Keratinocyte (primary cell): ENCODE data around the gene CLEC3B. TPM values are rescaled to one million over a fixed set of nuclear protein-coding genes. Genes with fewer than 3 reads are reported as not detected.

Source experiments
- DNase-seq: peaks from one replicate; pipeline ENCODE4 v3.0.0-alpha.2; 2011; ENCODE audit warnings: low read depth, missing footprints, low spot score
- FAIRE-seq: peaks from 2 replicates; lab custom pipeline; 2011; peaks lifted over from hg19 to GRCh38; lab: Jason Lieb, UNC
- H2AFZ ChIP-seq: 2 replicates; pipeline ENCODE4 v1.6.0; 2012; ENCODE audit warnings: low read length, control low read depth, inconsistent platforms; ENCODE audit not compliant: control insufficient read depth
- H3K27ac ChIP-seq: 2 replicates; pipeline ENCODE4 v1.5.1; 2011; ENCODE audit warnings: low read length; ENCODE audit not compliant: control insufficient read depth, insufficient read depth
- H3K27me3 ChIP-seq: 3 replicates; pipeline ENCODE4 v1.6.0; 2011; ENCODE audit warnings: low read length; ENCODE audit not compliant: control insufficient read depth, insufficient read depth; ENCODE audit errors: extremely low read depth
- H3K36me3 ChIP-seq, 2 experiments: 2 replicates in 1 of 2; 3 replicates in 1 of 2; pipeline ENCODE4 v1.5.1; 2011; ENCODE audit warnings: low read length in 2 of 2, mild to moderate bottlenecking in 1 of 2; ENCODE audit not compliant: control insufficient read depth in 2 of 2, insufficient read depth in 2 of 2; ENCODE audit errors: extremely low read depth in 1 of 2
- H3K4me1 ChIP-seq: 3 replicates; pipeline ENCODE4 v1.5.1; 2011; ENCODE audit warnings: low read length; ENCODE audit not compliant: control insufficient read depth, insufficient read depth; ENCODE audit errors: extremely low read depth
- H3K4me2 ChIP-seq: 3 replicates; pipeline ENCODE4 v1.6.0; 2011; ENCODE audit warnings: low read depth, low read length; ENCODE audit not compliant: control insufficient read depth, insufficient read depth; ENCODE audit errors: extremely low read depth
- H3K4me3 ChIP-seq, 3 experiments: fragments of 200-600 bp in 1 of 3; sonication (generic) in 1 of 3; 2 replicates in 2 of 3; 3 replicates in 1 of 3; pipeline ENCODE4 v1.5.1; 2011 to 2016; ENCODE audit warnings: low read length in 3 of 3, mild to moderate bottlenecking in 3 of 3, control low read depth in 2 of 3, inconsistent platforms in 1 of 3, low read depth in 1 of 3, mixed read lengths in 1 of 3, mixed run types in 1 of 3, moderate library complexity in 1 of 3; ENCODE audit not compliant: control insufficient read depth in 2 of 3, insufficient read depth in 2 of 3; ENCODE audit errors: extremely low read depth in 1 of 3
- H3K79me2 ChIP-seq: 2 replicates; pipeline ENCODE4 v1.6.0; 2012; ENCODE audit warnings: low read length; ENCODE audit not compliant: control insufficient read depth, insufficient read depth
- H3K9ac ChIP-seq: 3 replicates; pipeline ENCODE4 v1.6.0; 2011; ENCODE audit warnings: low read length; ENCODE audit not compliant: control insufficient read depth, insufficient read depth; ENCODE audit errors: extremely low read depth
- H3K9me1 ChIP-seq: 3 replicates; pipeline ENCODE4 v1.6.0; 2011; ENCODE audit warnings: low read length; ENCODE audit not compliant: control insufficient read depth, insufficient read depth; ENCODE audit errors: extremely low read depth
- H3K9me3 ChIP-seq: 2 replicates; pipeline ENCODE4 v1.5.1; 2012; ENCODE audit warnings: low read depth, low read length; ENCODE audit not compliant: control insufficient read depth
- H4K20me1 ChIP-seq: 3 replicates; pipeline ENCODE4 v1.6.0; 2011; ENCODE audit warnings: low read length; ENCODE audit not compliant: control insufficient read depth, insufficient read depth; ENCODE audit errors: extremely low read depth
- CTCF ChIP-seq, 3 experiments: IDR thresholded peaks in 1 of 3; conservative IDR thresholded peaks in 1 of 3; optimal IDR thresholded peaks in 1 of 3; 2 replicates in 2 of 3; 3 replicates in 1 of 3; pipeline versions ENCODE3 to v1.5.1; 2011; ENCODE audit warnings: low read length in 3 of 3, mild to moderate bottlenecking in 3 of 3, moderate library complexity in 2 of 3, control low read depth in 1 of 3, inconsistent platforms in 1 of 3; ENCODE audit not compliant: insufficient read depth in 2 of 3; ENCODE audit errors: extremely low read depth in 1 of 3
- EZH2 ChIP-seq: IDR thresholded peaks from one replicate; pipeline ENCODE4 v1.6.1; 2012; ENCODE audit warnings: inconsistent platforms, mild to moderate bottlenecking, low read length, moderate library complexity
- dilution Hi-C: fragments of 300-500 bp; cut with MboI; formaldehyde crosslinking; loops from one replicate; pipeline ENCODE4 v1.7.0; 2020; ENCODE audit warnings: low sequenced_read_pairs; ENCODE audit not compliant: extremely low pct_ligation_motif_present
- polyA plus RNA-seq, 5 experiments: library from polyadenylated mRNA; depleted of rRNA in 3 of 5; stranded (reverse) in 3 of 5; stranded (forward) in 1 of 5; unstranded in 1 of 5; fragments of >200 nt; gene quantifications; 1 replicate in 1 of 5; 2 replicates in 3 of 5; 3 replicates in 1 of 5; pipeline versions ENCODE4 v1.2.1 to v1.2.3, GENCODE V29; 2011 to 2012; ENCODE audit warnings: missing spikeins in 2 of 5, low read depth in 1 of 5, low replicate concordance in 1 of 5

Gene CLEC3B
- polyA plus RNA-seq, 1 donor (not counting 4 experiments of a cell fraction or from before 2014, with no cell fraction given): not detected

- DNase-seq (peak; percentile 38), FAIRE-seq (peak; percentile 80)
- H3K9me1 ChIP-seq: no peaks in the 10 kb centered on the region
- dilution Hi-C loops: no loop called here
- peak overlapping the region; percentile 51 for H3K27ac ChIP-seq
- peak overlapping the region; percentile 29 for H3K4me2 ChIP-seq
- H3K9ac ChIP-seq: peak overlapping the region; percentile 23
- H3K79me2 ChIP-seq: no peaks in the 10 kb centered on the region
- H3K36me3 ChIP-seq: peaks cover 11 to 24% of the 10 kb centered on the region in 2 experiments
- H2AFZ ChIP-seq: no peak overlapping the region
- no peaks in the 10 kb centered on the region for H4K20me1 ChIP-seq
- peaks cover 35% of the 10 kb centered on the region for H3K4me1 ChIP-seq
- H3K4me3 ChIP-seq: no peak overlapping the region
- no peaks in the 10 kb centered on the region for H3K9me3 ChIP-seq
- no peaks in the 10 kb centered on the region for H3K27me3 ChIP-seq
- TF ChIP-seq EZH2 (no peak), CTCF (optimal IDR thresholded peaks at IDR 0.05 in 1 of 3, IDR thresholded peaks at IDR 0.05 in 1 of 3, conservative IDR thresholded peaks at IDR 0.05 in 1 of 3; ENCODE audit: extremely low read depth in 1 of 3, insufficient read depth in 2 of 3, low read length in 3 of 3) (no peak)
Measured at GRCh38 chr3:45011756-45012508, 14.2 kb upstream of the CLEC3B start.

GRCh38 chr3:45012577-45012976, 13.5 kb upstream of the CLEC3B start:
- Histone ChIP-seq H3K27me3 (no peaks in the 10 kb centered on the region), H3K79me2 (no peaks in the 10 kb centered on the region), H3K4me1 (peaks cover 35% of the 10 kb centered on the region), H3K36me3 (peaks cover 8 to 18% of the 10 kb centered on the region in 2 experiments), H3K9me3 (no peaks in the 10 kb centered on the region), H4K20me1 (no peaks in the 10 kb centered on the region), H3K4me2 (peak overlapping the region; percentile 29), H3K4me3 (no peak overlapping the region), H3K9me1 (no peaks in the 10 kb centered on the region), H3K9ac (no peak overlapping the region), H2AFZ (no peak overlapping the region), H3K27ac (peak overlapping the region; percentile 51)
- DNase-seq: no peak
- FAIRE-seq: no peak
- TF ChIP-seq EZH2 (no peak), CTCF (optimal IDR thresholded peaks at IDR 0.05 in 1 of 3, IDR thresholded peaks at IDR 0.05 in 1 of 3, conservative IDR thresholded peaks at IDR 0.05 in 1 of 3; ENCODE audit: extremely low read depth in 1 of 3, insufficient read depth in 2 of 3, low read length in 3 of 3) (no peak)
- dilution Hi-C loops: no loop called here
